Measurements from ENCODE around the gene SLC27A5. TPM values are rescaled to one million over a fixed set of nuclear protein-coding genes. Genes with fewer than 3 reads are reported as not detected.

The SLC27A5 gene
- total and polyA plus RNA-seq, 2 of the 13 experiments (the other 11 are each of a cell fraction or from before 2014, with no cell fraction given) = 30.3 to 40.2 TPM

DNA sequence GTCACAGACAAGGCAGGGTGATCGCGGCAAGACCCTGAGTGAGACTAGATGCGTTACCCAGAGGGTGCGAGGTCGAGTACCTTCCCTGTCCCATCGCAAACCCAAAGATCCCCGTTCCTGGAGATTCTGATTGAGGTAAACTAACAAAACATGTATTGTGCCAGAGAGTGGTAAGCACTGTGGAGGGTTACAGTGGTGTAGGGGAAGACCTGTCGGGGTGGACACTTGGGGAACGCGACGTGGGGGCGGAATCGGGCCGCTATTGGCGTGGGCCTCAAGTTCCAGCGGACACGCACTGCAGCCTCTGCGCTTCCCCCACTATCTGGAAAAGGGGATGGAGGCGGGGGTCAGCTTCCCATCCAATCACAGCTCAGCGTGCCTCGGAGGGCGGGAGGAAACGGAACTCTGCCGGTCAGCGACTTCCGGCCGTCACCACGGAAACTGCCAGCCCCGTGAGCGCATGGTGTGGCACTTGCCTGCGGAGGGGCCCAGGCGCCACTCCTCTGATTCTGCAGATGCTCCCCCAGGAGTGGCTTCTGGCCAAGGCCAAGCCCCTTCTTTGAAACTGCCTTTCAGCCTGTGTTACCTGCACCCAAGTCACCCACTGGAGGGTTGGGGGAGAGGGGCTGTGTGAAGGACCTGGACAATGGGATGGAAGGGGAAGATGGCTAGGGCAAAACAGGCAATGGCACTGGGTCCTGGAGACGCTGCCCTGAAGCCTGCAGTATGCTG is 47.6 kb upstream of the SLC27A5 start (continued):
- TF ChIP-seq, protein P1, sequence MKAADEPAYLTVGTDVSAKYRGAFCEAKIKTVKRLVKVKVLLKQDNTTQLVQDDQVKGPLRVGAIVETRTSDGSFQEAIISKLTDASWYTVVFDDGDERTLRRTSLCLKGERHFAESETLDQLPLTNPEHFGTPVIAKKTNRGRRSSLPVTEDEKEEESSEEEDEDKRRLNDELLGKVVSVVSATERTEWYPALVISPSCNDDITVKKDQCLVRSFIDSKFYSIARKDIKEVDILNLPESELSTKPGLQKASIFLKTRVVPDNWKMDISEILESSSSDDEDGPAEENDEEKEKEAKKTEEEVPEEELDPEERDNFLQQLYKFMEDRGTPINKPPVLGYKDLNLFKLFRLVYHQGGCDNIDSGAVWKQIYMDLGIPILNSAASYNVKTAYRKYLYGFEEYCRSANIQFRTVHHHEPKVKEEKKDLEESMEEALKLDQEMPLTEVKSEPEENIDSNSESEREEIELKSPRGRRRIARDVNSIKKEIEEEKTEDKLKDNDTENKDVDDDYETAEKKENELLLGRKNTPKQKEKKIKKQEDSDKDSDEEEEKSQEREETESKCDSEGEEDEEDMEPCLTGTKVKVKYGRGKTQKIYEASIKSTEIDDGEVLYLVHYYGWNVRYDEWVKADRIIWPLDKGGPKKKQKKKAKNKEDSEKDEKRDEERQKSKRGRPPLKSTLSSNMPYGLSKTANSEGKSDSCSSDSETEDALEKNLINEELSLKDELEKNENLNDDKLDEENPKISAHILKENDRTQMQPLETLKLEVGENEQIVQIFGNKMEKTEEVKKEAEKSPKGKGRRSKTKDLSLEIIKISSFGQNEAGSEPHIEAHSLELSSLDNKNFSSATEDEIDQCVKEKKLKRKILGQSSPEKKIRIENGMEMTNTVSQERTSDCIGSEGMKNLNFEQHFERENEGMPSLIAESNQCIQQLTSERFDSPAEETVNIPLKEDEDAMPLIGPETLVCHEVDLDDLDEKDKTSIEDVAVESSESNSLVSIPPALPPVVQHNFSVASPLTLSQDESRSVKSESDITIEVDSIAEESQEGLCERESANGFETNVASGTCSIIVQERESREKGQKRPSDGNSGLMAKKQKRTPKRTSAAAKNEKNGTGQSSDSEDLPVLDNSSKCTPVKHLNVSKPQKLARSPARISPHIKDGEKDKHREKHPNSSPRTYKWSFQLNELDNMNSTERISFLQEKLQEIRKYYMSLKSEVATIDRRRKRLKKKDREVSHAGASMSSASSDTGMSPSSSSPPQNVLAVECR (CRISPR knock-in tag; IDR thresholded peaks at IDR 0.05; ENCODE audit: borderline replicate concordance) = peak; percentile 91
- TF ChIP-seq, protein P2, sequence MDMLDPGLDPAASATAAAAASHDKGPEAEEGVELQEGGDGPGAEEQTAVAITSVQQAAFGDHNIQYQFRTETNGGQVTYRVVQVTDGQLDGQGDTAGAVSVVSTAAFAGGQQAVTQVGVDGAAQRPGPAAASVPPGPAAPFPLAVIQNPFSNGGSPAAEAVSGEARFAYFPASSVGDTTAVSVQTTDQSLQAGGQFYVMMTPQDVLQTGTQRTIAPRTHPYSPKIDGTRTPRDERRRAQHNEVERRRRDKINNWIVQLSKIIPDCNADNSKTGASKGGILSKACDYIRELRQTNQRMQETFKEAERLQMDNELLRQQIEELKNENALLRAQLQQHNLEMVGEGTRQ (IDR thresholded peaks at IDR 0.05; ENCODE audit: low read depth, low read length) = no peak
- TF ChIP-seq, protein P2 (CRISPR knock-in tag; IDR thresholded peaks at IDR 0.05; ENCODE audit: borderline replicate concordance) = no peak
- 0 out of 2 replicates have a peak, but pooled peaks have one; percentile 54 for TF ChIP-seq ELF4 (CRISPR knock-in tag; IDR thresholded peaks at IDR 0.05; ENCODE audit: borderline replicate concordance)
- peak; percentile 67 for TF ChIP-seq ZNF781 (CRISPR knock-in tag; IDR thresholded peaks at IDR 0.05; ENCODE audit: borderline replicate concordance, not compliant biosample characterization)
- TF ChIP-seq, protein P3, sequence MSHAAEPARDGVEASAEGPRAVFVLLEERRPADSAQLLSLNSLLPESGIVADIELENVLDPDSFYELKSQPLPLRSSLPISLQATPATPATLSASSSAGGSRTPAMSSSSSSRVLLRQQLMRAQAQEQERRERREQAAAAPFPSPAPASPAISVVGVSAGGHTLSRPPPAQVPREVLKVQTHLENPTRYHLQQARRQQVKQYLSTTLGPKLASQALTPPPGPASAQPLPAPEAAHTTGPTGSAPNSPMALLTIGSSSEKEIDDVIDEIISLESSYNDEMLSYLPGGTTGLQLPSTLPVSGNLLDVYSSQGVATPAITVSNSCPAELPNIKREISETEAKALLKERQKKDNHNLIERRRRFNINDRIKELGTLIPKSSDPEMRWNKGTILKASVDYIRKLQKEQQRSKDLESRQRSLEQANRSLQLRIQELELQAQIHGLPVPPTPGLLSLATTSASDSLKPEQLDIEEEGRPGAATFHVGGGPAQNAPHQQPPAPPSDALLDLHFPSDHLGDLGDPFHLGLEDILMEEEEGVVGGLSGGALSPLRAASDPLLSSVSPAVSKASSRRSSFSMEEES (CRISPR knock-in tag; IDR thresholded peaks at IDR 0.05) = peak; percentile 73; the same call in 1 of the 2 replicates
- TF ChIP-seq JUN (CRISPR knock-in tag; IDR thresholded peaks at IDR 0.05) = peak; percentile 49; the same call in 1 of the 2 replicates
- no peak for TF ChIP-seq RAD51 (IDR thresholded peaks at IDR 0.05; ENCODE audit: borderline replicate concordance)
- peak; percentile 89; the same call in 1 of the 2 replicates for TF ChIP-seq ZNF572 (CRISPR knock-in tag; IDR thresholded peaks at IDR 0.05)
- TF ChIP-seq ZSCAN29 (CRISPR knock-in tag; conservative IDR thresholded peaks at IDR 0.05) = peak; percentile 32
- 0 out of 2 replicates have a peak, but pooled peaks have one; percentile 10 for TF ChIP-seq GLI4 (CRISPR knock-in tag; IDR thresholded peaks at IDR 0.05; ENCODE audit: borderline replicate concordance)
- TF ChIP-seq, protein P4, sequence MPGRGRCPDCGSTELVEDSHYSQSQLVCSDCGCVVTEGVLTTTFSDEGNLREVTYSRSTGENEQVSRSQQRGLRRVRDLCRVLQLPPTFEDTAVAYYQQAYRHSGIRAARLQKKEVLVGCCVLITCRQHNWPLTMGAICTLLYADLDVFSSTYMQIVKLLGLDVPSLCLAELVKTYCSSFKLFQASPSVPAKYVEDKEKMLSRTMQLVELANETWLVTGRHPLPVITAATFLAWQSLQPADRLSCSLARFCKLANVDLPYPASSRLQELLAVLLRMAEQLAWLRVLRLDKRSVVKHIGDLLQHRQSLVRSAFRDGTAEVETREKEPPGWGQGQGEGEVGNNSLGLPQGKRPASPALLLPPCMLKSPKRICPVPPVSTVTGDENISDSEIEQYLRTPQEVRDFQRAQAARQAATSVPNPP (CRISPR knock-in tag; IDR thresholded peaks at IDR 0.05) = peak; percentile 56; the same call in 1 of the 2 replicates
- TF ChIP-seq ZNF724P (CRISPR knock-in tag; IDR thresholded peaks at IDR 0.05; ENCODE audit: borderline replicate concordance) = peak; percentile 68; the same call in 1 of the 2 replicates
- TF ChIP-seq, protein P5, sequence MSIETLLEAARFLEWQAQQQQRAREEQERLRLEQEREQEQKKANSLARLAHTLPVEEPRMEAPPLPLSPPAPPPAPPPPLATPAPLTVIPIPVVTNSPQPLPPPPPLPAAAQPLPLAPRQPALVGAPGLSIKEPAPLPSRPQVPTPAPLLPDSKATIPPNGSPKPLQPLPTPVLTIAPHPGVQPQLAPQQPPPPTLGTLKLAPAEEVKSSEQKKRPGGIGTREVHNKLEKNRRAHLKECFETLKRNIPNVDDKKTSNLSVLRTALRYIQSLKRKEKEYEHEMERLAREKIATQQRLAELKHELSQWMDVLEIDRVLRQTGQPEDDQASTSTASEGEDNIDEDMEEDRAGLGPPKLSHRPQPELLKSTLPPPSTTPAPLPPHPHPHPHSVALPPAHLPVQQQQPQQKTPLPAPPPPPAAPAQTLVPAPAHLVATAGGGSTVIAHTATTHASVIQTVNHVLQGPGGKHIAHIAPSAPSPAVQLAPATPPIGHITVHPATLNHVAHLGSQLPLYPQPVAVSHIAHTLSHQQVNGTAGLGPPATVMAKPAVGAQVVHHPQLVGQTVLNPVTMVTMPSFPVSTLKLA (IDR thresholded peaks at IDR 0.05) = peak; percentile 48; the same call in 1 of the 2 replicates

Data from HepG2 (cell line).